GM21825 (cell line): Measurements from ENCODE around the gene EXOC2.

Experiments
- ATAC-seq: cut with Tn5 transposase; IDR thresholded peaks from one replicate; pipeline ENCODE4 v1.9.1; 2021; ENCODE audit warnings: mild to moderate bottlenecking, moderate library complexity; ENCODE audit not compliant: unreplicated experiment

Gene EXOC2

DNA sequence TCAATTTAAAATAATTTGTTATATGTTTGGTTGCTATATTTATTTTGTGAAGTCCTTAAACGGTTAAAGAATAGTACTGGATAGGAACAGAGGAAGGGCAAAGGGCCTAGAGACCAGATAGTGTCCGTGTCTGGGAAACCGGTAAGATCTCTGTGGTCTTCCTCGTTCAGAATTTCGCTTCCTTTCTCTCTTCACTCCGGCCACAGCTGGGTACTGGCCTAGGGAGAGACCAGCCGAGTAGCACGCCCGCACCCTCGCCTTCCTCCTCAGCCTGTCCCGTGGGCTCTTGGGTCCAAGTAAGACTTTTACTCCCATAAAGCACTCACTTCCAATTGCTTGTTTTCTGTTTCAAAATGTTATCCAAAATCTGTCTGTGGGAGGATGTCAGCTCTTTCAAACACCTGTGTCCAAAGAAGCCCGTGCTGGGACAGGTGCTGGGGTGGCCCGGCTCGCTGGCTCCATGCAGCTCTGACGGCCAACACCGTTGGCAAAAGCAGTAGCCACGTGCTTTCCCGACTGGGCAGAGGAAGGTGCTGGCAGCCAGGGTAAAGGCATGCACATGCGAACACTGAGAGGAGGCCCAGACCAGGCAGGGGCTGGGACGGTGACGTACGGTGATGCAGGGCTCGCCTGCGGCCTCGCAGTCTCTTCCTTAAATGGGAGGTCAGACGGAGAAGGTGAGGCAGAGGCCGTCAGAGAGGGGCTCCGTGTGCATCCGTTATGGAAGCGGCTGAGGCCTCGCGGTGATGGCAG, 189.2 kb downstream of the EXOC2 start:
- ATAC-seq: no peak

DNA sequence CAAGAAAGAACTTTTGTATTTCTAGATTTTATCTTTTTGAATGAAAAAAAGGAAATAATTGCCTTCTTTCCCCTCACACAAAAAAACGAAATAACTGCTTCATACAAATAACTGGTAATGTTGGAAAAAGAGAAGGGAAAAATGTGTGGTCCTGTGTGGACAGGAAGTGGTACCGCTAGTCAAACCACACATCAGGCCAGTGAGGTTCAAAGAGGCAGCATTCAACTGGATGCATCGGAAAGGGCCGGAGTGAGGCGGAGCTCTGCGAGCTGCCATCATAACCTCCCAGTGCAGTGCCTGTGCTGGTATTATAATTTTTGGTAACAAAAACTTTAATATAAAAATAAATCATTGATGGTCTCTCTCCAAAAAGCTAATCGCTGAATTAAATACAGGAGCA, 190.2 kb downstream of the EXOC2 start:
- ATAC-seq: no peak

DNA sequence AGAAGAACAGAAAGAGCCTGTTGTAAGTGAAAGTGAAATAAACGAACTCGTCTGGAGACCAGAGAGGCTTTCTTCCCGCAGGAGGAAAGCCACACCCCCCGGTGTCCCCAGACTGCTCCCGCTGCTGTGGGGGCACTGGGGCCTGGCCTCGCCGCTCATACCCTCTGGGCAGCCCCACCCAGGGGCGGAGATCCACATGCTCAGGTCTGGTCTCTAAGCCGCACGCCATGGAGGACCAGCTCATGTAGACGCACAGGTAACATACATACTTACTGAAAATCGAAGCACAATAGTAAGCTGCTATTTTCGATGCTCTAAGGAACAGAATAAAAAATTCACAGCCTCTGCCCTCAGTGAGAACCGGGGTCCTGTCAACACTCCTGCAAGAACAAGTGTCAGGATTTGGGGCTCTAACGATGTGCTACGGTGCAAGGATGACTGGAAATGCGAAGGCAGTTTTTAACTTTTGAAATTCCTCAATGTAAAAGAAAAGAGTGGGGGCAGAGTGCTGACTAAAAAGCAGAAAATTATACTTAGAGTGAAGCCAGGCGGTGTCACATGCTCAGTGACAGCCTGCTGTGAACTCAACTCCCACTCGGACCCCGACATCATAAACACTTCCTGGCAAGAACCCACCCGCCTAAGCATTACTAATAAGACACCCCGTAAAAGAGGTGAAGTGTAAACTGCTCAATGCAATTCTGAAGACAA, 190.9 kb downstream of the EXOC2 start:
- no peak for ATAC-seq

DNA sequence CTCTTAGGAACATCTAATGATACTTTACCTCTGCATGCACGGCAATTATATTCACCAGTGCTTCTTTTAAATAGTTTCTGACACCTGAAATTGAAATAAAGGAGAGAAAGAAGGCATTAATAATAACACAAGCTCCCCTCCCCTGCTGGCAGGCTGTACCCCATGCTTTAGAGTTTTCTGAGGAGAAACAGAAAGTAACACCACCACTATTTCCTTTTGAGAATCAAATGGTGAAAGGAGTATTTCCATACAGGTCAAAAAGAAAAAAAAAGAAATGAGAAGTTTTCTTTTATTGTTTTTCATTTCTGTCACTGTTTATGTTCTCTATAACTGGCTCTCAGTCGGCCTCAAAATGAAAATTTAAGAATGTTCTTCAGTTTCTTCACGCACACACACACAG, 193.3 kb downstream of the EXOC2 start:
- ATAC-seq: no peak

DNA sequence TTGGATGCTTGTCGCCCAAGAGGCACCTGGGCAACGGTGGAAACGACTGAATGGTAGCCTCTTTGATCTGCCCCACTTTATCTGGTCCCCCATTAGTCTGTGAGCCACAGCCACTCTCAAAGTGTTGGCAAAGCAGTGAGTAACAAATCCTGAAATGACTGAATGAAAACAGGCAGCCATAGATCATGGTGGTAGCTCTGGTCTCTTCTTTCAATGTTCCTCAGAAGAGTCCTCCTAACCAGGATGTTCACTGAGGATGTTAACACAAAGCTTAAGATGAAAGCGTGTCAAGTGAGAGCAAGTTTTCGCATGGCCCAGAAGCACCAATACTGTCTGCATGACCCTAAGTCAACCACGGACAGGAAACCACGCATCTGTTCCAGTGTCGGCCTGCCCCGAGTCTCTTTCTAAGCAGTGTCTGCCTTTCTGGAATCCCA, 194.1 kb downstream of the EXOC2 start:
- peak; percentile 71 for ATAC-seq

DNA sequence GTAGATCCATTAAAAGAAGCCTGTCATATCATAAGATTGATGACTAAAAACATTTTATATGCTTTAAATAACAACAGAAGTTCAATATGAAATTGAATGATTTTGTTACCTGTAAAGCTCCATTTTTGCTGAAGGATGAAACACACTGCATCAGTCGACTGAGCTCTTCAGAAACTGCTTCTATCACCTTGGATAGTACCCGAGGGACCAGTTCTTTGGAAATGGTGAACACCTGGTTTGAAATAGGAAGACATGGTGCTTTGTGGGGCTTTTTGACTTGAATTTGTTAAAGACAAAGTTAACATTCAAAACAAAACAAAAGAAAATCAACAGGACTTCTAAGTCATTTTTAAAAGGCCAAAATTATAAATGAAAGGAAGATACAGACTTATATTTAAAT, 195.7 kb downstream of the EXOC2 start:
- no peak for ATAC-seq

DNA sequence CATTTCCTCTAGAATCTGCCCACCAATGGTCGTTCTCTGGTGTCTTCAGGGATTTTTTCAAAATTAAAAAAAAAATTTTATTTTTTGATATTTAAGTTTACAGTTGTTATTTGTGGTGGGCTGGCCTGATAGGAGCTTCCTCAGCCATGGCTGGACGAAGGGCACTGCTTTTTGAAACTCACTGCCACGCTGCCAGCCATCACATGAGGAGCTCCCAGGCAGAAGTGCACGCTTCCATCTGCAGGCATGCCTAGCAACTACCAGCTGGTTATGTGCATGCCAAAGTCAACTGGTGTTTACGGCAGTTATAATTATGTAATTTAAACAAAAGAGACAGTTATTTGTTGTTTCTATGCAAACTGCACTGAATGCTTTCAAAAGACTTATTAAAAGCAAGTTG, 196.3 kb downstream of the EXOC2 start:
- no peak for ATAC-seq

DNA sequence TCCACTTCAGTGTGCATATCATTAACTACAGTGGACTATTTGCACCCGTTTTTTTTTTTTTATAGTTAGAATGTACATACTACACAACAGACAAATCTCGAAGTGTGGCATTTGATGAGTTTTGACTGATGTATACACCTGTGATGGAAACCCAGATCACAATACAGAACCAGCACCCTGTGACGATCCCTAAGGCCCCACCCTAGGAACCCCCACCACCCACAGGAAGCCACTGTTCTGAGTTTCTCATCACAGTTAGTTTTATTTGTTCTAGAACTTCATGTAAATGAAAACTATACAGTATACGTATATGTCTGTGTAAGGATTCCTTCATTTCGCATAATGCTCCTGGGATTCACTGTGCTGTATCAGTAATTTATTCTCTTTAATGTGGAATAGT, 198.5 kb downstream of the EXOC2 start:
- no peak for ATAC-seq

DNA sequence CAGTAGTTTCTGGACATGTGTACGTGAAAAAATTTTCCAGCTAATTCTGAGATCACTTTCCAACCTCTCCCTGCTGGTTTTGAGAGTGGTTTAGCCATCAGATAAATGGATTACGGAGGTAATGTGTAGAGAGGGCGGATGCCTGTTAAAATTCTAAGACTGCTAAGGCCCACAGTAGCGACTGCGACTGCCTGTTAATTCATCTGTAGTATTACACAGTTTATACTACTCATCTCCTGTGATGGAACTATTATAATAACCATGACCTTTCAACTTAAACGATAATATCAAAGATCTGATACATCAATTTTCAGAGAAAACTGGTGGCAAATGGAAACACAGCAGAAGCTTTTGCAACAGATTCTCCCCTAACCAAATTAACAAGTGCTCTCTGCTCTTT, 199.1 kb downstream of the EXOC2 start:
- ATAC-seq: no peak

DNA sequence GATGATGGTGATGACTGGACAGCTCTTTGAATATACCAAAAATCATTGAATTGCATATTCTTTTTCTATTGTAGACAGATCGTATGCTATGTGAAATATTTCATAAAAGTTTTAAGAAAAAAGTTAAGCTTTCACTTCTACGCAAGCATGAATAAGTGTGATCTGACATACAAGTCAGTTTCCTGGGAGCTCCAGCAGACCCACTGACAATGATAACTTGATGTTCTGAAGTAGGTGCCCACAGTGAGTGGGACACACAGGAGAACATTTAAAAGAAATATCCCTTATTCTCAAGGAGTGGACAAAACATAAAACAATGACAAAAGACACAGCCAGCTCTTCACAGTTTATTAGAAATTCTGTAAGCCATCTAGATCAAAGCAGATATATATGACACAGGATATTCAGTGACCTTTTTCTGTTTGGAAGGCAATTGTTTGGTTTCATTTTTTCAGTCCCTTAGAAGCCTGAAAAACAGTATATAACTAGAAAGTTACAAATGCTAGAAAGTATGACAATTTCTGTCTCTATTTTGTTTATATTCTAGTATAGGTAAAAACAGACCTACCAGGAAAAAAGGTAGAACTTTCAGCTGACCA, 200.0 kb downstream of the EXOC2 start:
- ATAC-seq: no peak

DNA sequence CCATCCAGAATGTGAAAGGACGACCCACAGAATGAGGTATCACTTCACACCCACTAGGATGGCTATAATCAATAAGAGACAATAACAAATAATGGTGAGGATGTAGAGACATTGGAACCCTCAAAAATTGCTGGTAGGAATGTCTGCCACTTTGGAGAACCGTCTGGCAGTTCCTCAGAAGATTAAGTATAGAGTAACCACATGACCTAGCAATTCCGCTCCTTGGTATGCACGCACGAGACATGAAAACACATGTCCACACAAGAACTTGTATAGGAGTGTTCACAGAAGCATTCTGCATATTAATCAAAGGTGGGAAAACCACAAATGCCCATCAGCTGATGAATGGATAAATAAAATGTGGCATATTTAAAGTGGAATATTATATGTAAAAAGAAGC, 200.8 kb downstream of the EXOC2 start:
- ATAC-seq: no peak

DNA sequence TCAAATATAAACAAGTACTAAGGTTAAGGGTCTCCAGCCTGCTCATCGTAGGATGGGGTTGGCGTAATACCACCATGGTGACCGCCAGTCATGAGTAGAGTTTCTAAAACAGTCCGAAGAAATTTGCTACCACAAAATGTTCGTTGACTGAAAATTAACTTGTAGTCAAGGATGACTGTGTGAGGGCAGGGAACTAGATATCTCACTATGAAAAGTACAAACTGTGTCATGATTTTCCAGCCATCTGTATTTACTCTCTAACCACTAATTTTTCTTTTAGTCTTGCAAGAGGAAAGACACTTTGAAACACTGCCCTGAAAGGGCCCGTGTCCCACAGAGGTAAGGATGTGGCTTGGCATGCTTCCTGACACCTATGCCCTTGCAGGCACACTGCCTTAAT, 201.7 kb downstream of the EXOC2 start:
- ATAC-seq: no peak

DNA sequence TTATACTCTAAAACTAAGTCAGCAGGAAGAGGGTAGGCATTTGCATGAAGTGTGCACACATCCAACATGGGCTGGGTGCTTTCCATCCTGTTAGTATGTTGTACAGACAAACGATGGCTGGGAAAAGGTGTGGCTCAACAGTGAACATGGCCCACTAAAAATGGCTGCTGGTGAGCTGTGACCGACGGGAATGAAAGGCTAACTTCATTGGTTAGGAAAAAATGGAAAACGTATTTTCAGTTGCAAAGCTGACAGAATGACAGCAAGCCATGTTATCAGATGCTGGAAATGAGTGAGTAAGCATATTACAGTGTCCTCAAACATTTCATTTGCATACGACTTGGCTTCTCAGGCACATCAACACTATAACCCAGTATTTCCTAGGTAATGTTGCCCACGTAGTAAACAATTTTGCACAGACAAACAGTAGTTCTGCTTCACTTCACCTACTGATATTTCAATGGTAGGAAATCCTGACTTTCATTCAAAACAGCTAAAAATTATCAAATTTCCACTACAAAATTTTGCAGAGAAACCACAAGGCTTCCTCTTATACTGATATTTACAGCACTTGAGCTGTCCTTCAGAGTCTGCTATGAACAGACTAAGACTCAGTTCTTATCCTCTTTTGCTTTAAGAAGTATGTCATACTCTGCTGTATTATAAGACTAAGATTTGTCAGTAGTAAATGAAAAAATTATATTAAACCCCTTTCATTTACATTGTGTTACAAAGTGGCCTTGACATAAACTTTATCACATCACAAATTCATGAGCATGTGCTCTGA, 202.5 kb downstream of the EXOC2 start:
- ATAC-seq: no peak

DNA sequence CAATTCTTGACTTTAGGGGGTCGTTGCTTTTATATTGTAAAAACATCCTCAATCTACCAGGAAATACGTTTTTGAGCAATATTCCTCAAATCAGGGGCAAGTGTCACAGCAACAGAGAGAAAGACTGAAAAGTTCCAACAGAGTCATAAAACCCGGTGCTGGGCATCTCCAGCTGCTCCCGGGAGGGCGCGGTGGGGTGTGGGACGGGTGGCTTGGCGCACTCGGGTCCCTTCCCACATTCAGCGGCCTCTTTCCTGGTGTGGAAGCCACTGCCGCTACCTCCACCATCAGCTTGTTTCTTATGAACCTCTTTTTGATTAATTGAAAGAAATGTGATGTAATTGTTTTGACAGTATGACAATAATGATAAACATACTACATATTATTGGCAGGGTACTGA, 203.2 kb downstream of the EXOC2 start:
- no peak for ATAC-seq

DNA sequence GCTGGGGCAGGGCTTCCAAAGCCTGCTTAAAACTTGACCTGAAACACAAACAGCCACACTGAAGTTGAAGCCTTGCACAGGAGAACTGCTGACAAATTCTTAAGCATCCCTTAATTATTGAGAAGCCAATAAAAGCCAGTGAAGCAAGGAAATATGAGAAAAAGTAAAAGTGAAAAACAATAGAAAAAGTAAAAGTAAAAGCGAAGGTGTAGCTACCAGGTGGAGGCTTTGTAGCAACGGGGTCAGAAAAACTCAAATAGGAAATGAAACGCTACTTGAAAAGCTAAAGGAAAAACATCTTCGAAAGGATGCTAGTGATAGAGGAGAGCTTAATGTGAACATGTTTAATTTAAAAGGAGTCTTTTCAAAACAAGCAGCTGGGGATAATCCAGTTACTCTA, 203.9 kb downstream of the EXOC2 start:
- no peak for ATAC-seq

DNA sequence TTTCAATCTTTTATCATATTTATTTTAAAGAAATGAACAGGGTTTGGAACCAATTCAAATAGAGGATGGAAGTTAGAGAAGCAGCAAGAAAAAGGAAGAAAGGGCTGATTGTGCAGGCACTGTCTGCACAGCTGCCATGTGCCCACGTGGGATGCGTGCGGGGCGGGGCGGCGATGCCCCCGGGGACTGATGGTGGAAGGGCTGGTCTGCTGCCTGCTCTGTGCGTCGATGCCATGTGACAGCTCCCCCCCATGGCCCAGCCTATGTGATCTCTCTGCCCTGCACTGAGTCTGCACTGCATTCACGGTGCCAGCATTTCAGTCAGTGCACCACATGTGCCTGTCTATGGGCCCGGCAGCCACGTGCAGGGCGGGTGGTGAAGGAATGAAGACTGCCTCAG, 205.0 kb downstream of the EXOC2 start:
- no peak for ATAC-seq

DNA sequence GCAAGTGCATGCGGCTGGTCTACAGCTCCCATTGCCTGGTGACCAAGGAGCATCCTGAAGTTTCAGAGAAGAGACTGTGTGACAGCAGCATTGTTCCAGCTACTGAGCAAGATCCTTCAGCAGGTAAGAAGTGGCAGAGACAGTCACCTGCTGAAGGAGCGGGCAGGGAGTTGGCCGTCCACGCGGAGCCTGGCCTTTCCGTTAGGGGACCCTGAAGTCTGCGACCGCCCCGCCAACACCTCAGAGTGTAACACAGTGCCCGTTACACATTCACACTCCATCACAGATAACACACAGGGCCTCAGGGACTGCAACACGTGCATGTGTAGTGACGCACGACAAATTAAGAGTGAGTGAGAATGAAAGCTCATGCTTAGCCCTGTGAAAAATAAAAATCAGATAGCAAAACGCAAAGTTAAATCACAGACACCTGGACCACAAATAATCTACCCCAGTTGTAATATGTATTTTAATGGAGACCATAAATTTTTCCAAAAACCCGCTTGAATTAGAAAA, 207.2 kb downstream of the EXOC2 start:
- ATAC-seq: no peak

DNA sequence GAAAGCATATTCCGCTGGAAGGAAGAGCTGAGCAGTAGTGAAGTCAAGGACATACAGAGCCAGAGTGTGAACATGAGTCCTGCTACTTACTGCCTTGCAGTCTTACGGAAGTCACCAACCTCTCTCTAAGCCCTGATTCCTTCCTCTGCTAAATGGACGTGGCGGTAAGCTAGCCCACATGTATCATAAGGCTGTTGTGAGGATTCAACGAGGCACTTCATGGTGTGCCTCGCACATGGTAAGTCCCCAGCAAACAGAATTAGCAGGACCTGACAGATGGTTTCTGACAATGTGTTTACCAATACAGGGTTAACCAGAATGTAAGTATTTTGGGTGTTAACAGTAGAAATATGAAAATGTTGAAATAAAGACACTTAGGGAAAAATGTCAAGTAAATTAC, 208.2 kb downstream of the EXOC2 start:
- ATAC-seq: no peak

DNA sequence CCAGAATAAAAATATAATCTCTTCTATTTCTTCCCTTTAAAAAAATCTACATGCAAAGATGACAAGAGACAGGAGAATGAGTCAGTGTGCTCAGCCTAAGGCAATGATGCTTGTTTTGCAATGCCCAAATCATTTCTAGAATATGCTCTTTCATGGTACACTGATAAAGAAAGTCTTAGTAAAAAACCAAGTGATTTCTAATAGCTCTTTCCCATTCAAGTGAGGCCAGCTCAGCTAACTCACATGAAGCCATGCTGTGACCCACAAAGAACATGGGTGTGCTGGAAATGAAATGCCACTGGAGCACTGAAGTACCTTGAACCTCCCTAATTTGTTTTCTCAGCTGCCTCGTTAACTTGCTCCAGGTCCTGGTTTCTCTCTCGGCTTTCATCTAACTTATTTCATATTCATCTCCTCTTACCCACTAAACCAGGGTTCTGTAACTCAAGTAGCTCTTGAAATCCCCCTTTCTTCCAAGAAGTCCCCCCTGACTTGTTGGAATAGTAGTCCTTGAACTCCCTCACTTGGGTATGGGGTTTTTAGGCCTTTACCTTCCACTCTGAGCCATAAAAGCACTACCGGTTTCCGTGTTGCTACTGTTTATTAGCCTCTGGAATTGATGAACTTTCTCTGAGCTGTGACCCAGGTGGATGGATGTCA, 208.7 kb downstream of the EXOC2 start:
- no peak for ATAC-seq

DNA sequence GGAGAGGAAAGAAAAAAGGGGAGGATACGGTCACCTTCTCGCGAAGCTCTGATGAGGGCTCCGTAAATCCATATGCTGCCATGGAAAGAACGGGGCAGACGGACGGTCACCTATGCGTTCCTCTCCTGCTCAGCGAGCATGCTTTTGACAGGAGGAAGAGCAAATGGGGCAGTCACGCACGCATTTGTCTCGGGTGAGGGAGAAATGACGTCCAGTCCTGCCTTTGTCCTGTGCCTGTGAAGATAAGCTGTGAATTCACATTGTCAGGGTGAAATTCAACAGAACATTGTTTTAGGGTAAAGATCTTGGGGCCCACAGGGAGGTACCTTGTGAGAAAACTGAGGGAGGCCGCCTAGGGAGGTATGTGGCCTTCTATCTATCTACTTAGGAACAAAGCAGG, 217.6 kb downstream of the EXOC2 start:
- no peak for ATAC-seq
